ENCODE measurements around the gene TAS1R3. TPM values are rescaled to one million over a fixed set of nuclear protein-coding genes. Genes with fewer than 3 reads are reported as not detected.

Gene TAS1R3
- total RNA-seq, 1 donor from 2014 or later, result 0.28 TPM

DNA sequence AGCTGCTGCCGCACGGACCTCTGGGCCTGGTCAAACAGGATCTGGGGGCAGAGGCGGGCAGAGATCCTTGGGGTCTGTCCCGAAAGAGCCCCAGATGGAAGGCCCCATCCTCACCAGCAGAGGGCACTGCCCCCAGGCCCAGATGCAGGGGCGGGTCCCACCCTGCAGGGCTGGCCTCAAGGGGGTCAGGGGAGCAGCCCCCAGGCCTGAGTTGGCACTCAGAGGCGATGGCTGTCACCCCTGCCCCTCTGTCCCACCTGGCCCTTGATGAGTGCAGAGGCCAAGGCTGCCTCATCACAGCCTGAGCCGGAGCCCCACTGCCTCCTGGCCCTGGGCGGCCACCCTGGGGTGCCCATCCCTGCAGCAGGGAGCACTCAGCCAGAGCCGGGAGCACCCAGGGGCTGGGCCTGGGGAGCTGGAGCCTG lies 29.1 kb upstream of the TAS1R3 start:
- intact Hi-C loops (cut with micrococcal nuclease), result no loop called here
- Mint-ChIP-seq H3K4me3 (no peak overlapping the region), H3K9me3 (no peaks in the 10 kb centered on the region), H3K36me3 (ENCODE audit: low read depth) (no peaks in the 10 kb centered on the region), H3K27ac (no peak overlapping the region), H3K4me1 (peaks cover 16% of the 10 kb centered on the region), H3K27me3 (no peaks in the 10 kb centered on the region)
- peak; percentile 73 for DNase-seq

GRCh38 chr1:1302951-1303509 lies 28.1 kb upstream of the TAS1R3 start:
- H3K36me3 Mint-ChIP-seq (ENCODE audit: low read depth), result no peaks in the 10 kb centered on the region
- H3K9me3 Mint-ChIP-seq, result no peaks in the 10 kb centered on the region
- no peak overlapping the region for H3K27ac Mint-ChIP-seq
- intact Hi-C loops (cut with micrococcal nuclease), result no loop called here
- no peaks in the 10 kb centered on the region for H3K27me3 Mint-ChIP-seq
- H3K4me3 Mint-ChIP-seq, result no peak overlapping the region
- peaks cover 18% of the 10 kb centered on the region for H3K4me1 Mint-ChIP-seq
- no peak for DNase-seq

GRCh38 chr1:1303736-1304135 lies 27.3 kb upstream of the TAS1R3 start:
- Mint-ChIP-seq H3K4me1 (peaks cover 18% of the 10 kb centered on the region), H3K27me3 (no peaks in the 10 kb centered on the region), H3K27ac (no peak overlapping the region), H3K4me3 (no peak overlapping the region), H3K9me3 (no peaks in the 10 kb centered on the region), H3K36me3 (ENCODE audit: low read depth) (no peaks in the 10 kb centered on the region)
- no peak for DNase-seq
- intact Hi-C loops (cut with micrococcal nuclease), result no loop called here

GRCh38 chr1:1304331-1305299 lies 26.5 kb upstream of the TAS1R3 start:
- H3K27ac Mint-ChIP-seq, result no peak overlapping the region
- H3K27me3 Mint-ChIP-seq, result no peaks in the 10 kb centered on the region
- DNase-seq, result no peak
- intact Hi-C loops (cut with micrococcal nuclease), result loop anchor here (5.0 kb wide), 2 partner anchors 97 to 247 kb away; partner anchors contain the start of gene TNFRSF18
- peak overlapping the region; percentile 88 for H3K4me3 Mint-ChIP-seq
- no peaks in the 10 kb centered on the region for H3K9me3 Mint-ChIP-seq
- H3K36me3 Mint-ChIP-seq (ENCODE audit: low read depth), result peaks cover 3% of the 10 kb centered on the region
- peaks cover 18% of the 10 kb centered on the region for H3K4me1 Mint-ChIP-seq

- peak overlapping the region; percentile 87 for H3K27ac Mint-ChIP-seq
- peaks cover 3% of the 10 kb centered on the region for H3K36me3 Mint-ChIP-seq (ENCODE audit: low read depth)
- intact Hi-C loops (cut with micrococcal nuclease), result loop anchor here (5.0 kb wide), 2 partner anchors 98 to 248 kb away; partner anchors contain the start of gene TNFRSF18
- no peaks in the 10 kb centered on the region for H3K27me3 Mint-ChIP-seq
- no peaks in the 10 kb centered on the region for H3K9me3 Mint-ChIP-seq
- peak overlapping the region; percentile 88 for H3K4me3 Mint-ChIP-seq
- peak; percentile 91 for DNase-seq
- peaks cover 18% of the 10 kb centered on the region for H3K4me1 Mint-ChIP-seq
Observed at GRCh38 chr1:1305300-1306069, 25.6 kb upstream of the TAS1R3 start.

DNA sequence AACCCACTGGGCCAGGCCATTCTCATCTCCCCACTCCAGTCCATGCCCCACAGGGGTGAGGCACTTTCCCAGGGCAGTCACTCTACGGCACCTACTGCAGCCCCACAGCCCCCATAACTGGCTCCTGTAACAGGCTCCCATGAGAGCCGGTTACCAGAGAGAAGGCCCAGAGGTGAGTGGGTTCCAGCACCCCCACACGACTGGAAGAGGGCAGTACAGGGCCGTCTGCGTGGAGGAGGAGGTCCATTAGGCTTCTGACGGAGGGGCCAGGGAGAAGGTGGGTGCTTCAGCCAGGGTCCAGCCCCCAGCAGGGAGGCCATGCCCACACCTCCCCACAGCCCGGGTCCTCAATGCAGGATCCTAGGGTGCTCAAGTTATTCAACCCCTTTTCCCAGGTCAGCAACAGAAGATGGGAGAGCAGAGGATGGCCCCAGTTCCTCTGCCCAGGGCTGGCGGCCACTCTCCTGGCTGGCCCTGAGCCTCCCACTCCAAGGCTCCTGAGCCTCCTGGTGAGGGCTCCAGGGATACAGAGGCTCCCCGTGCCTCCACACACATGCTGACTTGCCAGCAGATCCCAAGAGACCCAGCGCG lies 24.9 kb upstream of the TAS1R3 start:
- intact Hi-C loops (cut with micrococcal nuclease), result loop anchor here (5.0 kb wide), 2 partner anchors 99 to 249 kb away; partner anchors contain the start of gene TNFRSF18
- H3K4me3 Mint-ChIP-seq, result peak overlapping the region; percentile 88
- DNase-seq, result peak; percentile 74

DNA sequence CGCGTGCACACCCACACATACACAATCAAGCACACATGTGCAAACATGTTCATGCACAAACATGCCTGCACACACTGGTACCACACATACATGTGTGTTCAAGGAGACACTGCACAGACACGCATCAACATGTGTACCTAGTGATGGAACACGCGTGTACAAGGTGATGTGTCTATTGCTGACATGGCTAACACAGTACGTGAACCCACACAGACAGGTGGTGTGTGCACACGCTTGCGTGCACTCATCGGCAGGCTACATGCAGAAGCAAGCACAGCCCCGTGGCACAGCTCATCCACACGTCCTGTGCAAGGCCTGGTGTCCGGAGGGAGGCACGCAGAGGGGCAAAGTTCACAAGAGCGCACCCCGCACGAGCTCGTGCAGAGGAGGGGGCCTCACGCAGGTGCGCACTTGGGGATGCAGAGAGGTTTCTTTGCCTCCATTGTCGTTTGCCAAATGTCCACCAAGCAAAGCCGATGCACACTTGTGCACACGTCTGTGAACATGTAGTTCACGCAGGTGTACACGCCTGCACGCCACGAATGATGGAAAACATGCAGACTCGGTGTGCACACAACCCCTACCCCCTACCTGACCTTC lies 24.3 kb upstream of the TAS1R3 start:
- Mint-ChIP-seq H3K36me3 (ENCODE audit: low read depth) (peaks cover 5% of the 10 kb centered on the region), H3K4me3 (peak overlapping the region; percentile 88), H3K27ac (peak overlapping the region; percentile 87), H3K4me1 (peaks cover 18% of the 10 kb centered on the region), H3K9me3 (no peaks in the 10 kb centered on the region), H3K27me3 (no peaks in the 10 kb centered on the region)
- peak; percentile 71 for DNase-seq
- intact Hi-C loops (cut with micrococcal nuclease), result loop anchor here (5.0 kb wide), 2 partner anchors 99 to 249 kb away; partner anchors contain the start of gene TNFRSF18

More for the DNA sequence above, 24.9 kb upstream of the TAS1R3 start:
- no peaks in the 10 kb centered on the region for H3K9me3 Mint-ChIP-seq
- no peaks in the 10 kb centered on the region for H3K27me3 Mint-ChIP-seq
- H3K27ac Mint-ChIP-seq, result peak overlapping the region; percentile 87
- H3K36me3 Mint-ChIP-seq (ENCODE audit: low read depth), result peaks cover 5% of the 10 kb centered on the region
- peaks cover 18% of the 10 kb centered on the region for H3K4me1 Mint-ChIP-seq

GRCh38 chr1:1307261-1307922 lies 23.7 kb upstream of the TAS1R3 start:
- H3K36me3 Mint-ChIP-seq (ENCODE audit: low read depth), result peaks cover 5% of the 10 kb centered on the region
- H3K4me1 Mint-ChIP-seq, result peaks cover 18% of the 10 kb centered on the region
- no peak for DNase-seq
- intact Hi-C loops (cut with micrococcal nuclease), result loop anchor here (5.0 kb wide), 2 partner anchors 100 to 250 kb away; partner anchors contain the start of gene TNFRSF18
- peak overlapping the region; percentile 87 for H3K27ac Mint-ChIP-seq
- H3K9me3 Mint-ChIP-seq, result no peaks in the 10 kb centered on the region
- no peaks in the 10 kb centered on the region for H3K27me3 Mint-ChIP-seq
- H3K4me3 Mint-ChIP-seq, result peak overlapping the region; percentile 88

DNA sequence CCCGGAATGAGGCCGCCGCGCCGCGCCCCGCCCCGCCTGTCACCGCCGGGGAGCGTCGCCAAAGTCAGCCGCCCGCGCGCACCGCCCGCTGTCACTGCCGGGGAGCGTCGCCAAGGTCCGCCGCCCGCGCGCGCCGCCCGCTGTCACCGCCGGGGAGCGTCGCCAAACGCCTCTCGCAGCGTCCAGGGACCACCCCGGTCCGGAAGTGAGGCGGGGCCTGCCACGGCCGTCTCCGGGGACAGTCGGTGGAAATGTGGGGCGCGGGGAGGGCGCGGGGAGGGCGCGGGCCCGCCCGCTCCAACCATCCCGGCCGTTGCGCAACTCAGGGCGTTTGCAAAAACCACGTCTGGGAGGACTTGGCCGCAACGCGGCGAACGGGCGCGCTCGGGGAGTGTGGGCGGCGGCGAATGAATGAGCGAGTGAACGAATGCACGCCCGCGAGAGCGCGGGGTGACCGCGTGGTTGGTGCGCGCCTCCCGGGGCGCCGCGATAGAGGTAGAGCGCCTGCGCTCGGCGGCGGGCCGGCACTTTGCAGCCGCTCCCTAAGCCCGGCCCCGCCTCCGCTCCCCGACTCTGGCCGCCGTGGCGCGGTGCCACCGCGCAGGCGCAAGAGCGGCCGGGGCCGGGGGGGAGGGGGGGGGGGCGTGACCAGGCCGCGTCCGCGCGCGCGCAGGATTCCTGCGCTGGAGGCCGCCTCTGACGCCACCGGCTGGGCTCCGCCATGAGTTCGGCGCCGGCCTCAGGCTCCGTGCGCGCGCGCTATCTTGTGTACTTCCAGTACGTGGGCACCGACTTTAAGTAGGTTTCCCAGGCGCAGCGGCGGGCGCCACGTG lies 22.9 kb upstream of the TAS1R3 start, which contains the start of the genes ACAP3 and PUSL1:
Gene ACAP3 (minus strand): TSS at position 8 of the 833 bp plus-strand sequence. CDS start 115 bp downstream, outside the sequence.
Gene PUSL1 (plus strand): TSS at position 675 of the 833 bp plus-strand sequence. CDS start 47 bp downstream, at position 722.
- intact Hi-C loops (cut with micrococcal nuclease), result loop anchor here (1.0 to 5.0 kb wide), 5 partner anchors 17 to 251 kb away; partner anchors contain the start of genes AURKAIP1, C1orf159, CPTP and INTS11
- peak within 1 kb of the TSS; percentile 90 for H3K27ac Mint-ChIP-seq
- peaks cover 18% of the 10 kb centered on the region for H3K4me1 Mint-ChIP-seq
- no peaks in the 10 kb centered on the region for H3K9me3 Mint-ChIP-seq
- peak within 1 kb of the TSS; percentile 88 for H3K4me3 Mint-ChIP-seq
- DNase-seq, result peak; percentile 96
- H3K36me3 Mint-ChIP-seq (ENCODE audit: low read depth), result peaks cover 8% of the 10 kb centered on the region
- no peaks in the 10 kb centered on the region for H3K27me3 Mint-ChIP-seq

GRCh38 chr1:1308756-1309250 lies 22.3 kb upstream of the TAS1R3 start:
- H3K4me1 Mint-ChIP-seq, result peaks cover 18% of the 10 kb centered on the region
- H3K4me3 Mint-ChIP-seq, result peak overlapping the region; percentile 85
- peak overlapping the region; percentile 82 for H3K27ac Mint-ChIP-seq
- H3K27me3 Mint-ChIP-seq, result no peaks in the 10 kb centered on the region
- no peaks in the 10 kb centered on the region for H3K9me3 Mint-ChIP-seq
- DNase-seq, result no peak
- H3K36me3 Mint-ChIP-seq (ENCODE audit: low read depth), result peaks cover 15% of the 10 kb centered on the region
- intact Hi-C loops (cut with micrococcal nuclease), result loop anchor here (1.0 to 5.0 kb wide), 5 partner anchors 16 to 252 kb away; partner anchors contain the start of genes AURKAIP1, C1orf159, CPTP and INTS11
